HG02852 (cell line): ENCODE results near the gene GAA.

ENCODE experiments used
- ATAC-seq: cut with Tn5 transposase; IDR thresholded peaks from one replicate; pipeline ENCODE4 v1.9.1; 2021; ENCODE audit warnings: mild to moderate bottlenecking, moderate library complexity; ENCODE audit not compliant: unreplicated experiment

The GAA gene

GRCh38 chr17:80101011-80101945 is at the start of gene GAA:
GAA (plus strand) TSS chr17:80101581; CDS start chr17:80104587, 3,006 bp downstream.
- peak; percentile 70 for ATAC-seq

- no peak for ATAC-seq
Observed at GRCh38 chr17:80051681-80052080, 49.7 kb upstream of the GAA start.

- no peak for ATAC-seq
Observed at GRCh38 chr17:80053102-80053501, 48.3 kb upstream of the GAA start.

- ATAC-seq, result no peak
Observed at GRCh38 chr17:80055597-80055996, 45.8 kb upstream of the GAA start.

- no peak for ATAC-seq
Observed at GRCh38 chr17:80058311-80058955, 42.9 kb upstream of the GAA start.

GRCh38 chr17:80060644-80061043 is 40.7 kb upstream of the GAA start:
- ATAC-seq, result no peak

GRCh38 chr17:80061421-80061820 is 40.0 kb upstream of the GAA start:
- ATAC-seq, result no peak

GRCh38 chr17:80063830-80064585 is 37.4 kb upstream of the GAA start:
- no peak for ATAC-seq

GRCh38 chr17:80064696-80065095 is 36.7 kb upstream of the GAA start:
- ATAC-seq, result no peak

- no peak for ATAC-seq
Observed at GRCh38 chr17:80065478-80066170, 35.8 kb upstream of the GAA start.

GRCh38 chr17:80067393-80067986 is 33.9 kb upstream of the GAA start:
- ATAC-seq, result no peak

- ATAC-seq, result no peak
Observed at GRCh38 chr17:80068301-80069222, 32.8 kb upstream of the GAA start.

GRCh38 chr17:80070375-80071115 is 30.8 kb upstream of the GAA start:
- ATAC-seq, result no peak

- no peak for ATAC-seq
Observed at GRCh38 chr17:80071116-80071841, 30.1 kb upstream of the GAA start.

GRCh38 chr17:80072410-80072809 is 29.0 kb upstream of the GAA start:
- ATAC-seq, result no peak

- no peak for ATAC-seq
Observed at GRCh38 chr17:80080081-80080480, 21.3 kb upstream of the GAA start.

GRCh38 chr17:80081596-80081995 is 19.8 kb upstream of the GAA start:
- ATAC-seq, result no peak
